B cell (primary cell): ENCODE measurements around the gene LRP2BP. TPM values are rescaled to one million over a fixed set of nuclear protein-coding genes. Genes with fewer than 3 reads are reported as not detected.

ENCODE experiments used
- ATAC-seq: fragments of 200-7000 bp; cut with Tn5 transposase; one replicate; pipeline ENCODE4 v1.10.0; 2021; ENCODE audit warnings: low read depth, mild to moderate bottlenecking, moderate number of reproducible peaks, moderate library complexity
- CTCF ChIA-PET: fragments of 350-600 bp; sonication (Branson Sonifier 250); formaldehyde crosslinking; loops from one replicate; lab custom pipeline; 2021; ENCODE audit warnings: antibody characterized with exemption, inconsistent platforms; lab: Charles Lee
- POLR2A ChIA-PET: fragments of 350-600 bp; sonication (Branson Sonifier 250); formaldehyde crosslinking; loops from one replicate; lab custom pipeline; 2021; ENCODE audit warnings: antibody characterized with exemption; lab: Charles Lee
- DNase-seq: peaks from one replicate; pipeline ENCODE4 v3.0.0; 2013
- H2AFZ ChIP-seq: 2 replicates; pipeline ENCODE4 v1.6.1; 2012; ENCODE audit warnings: mild to moderate bottlenecking, low read depth, low read length; ENCODE audit not compliant: insufficient read depth, poor library complexity, severe bottlenecking
- H3K27ac ChIP-seq, 2 donors: 1 replicate in 1 of 2; 2 replicates in 1 of 2; pipeline ENCODE4 v1.5.1; 2012 to 2013; ENCODE audit warnings: low read length in 2 of 2, mild to moderate bottlenecking in 2 of 2, moderate library complexity in 1 of 2
- H3K27me3 ChIP-seq, 4 experiments: fragments of 200-600 bp in 1 of 4; sonication (generic) in 1 of 4; replicated peaks in 1 of 4; 1 replicate in 2 of 4; 2 replicates in 2 of 4; pipeline versions ENCODE4 v1.6.1 to v1.7.0; 2013 to 2016; ENCODE audit warnings: low read length in 3 of 4, mild to moderate bottlenecking in 2 of 4, mixed read lengths in 1 of 4, moderate library complexity in 1 of 4; ENCODE audit not compliant: insufficient read depth in 4 of 4, control insufficient read depth in 3 of 4; ENCODE audit errors: control extremely low read depth in 1 of 4
- H3K36me3 ChIP-seq, 2 experiments: replicated peaks in 1 of 2; 1 replicate in 1 of 2; 2 replicates in 1 of 2; pipeline versions ENCODE4 v1.6.1 to v1.7.1; 2013; ENCODE audit warnings: low read length in 1 of 2; ENCODE audit not compliant: insufficient read depth in 2 of 2, control insufficient read depth in 1 of 2; ENCODE audit errors: control extremely low read depth in 1 of 2, extremely low read depth in 1 of 2
- H3K4me1 ChIP-seq, 2 donors: fragments of 200-600 bp in 1 of 2; sonication (generic) in 1 of 2; 1 replicate in 1 of 2; 2 replicates in 1 of 2; pipeline versions ENCODE4 v1.5.1 to v1.6.1; 2013 to 2017; ENCODE audit warnings: low read length in 2 of 2; ENCODE audit not compliant: control insufficient read depth in 2 of 2, insufficient read depth in 2 of 2
- H3K4me2 ChIP-seq: replicated peaks from 2 replicates; pipeline ENCODE3; 2012; ENCODE audit warnings: mild to moderate bottlenecking, low read depth, low read length; ENCODE audit not compliant: poor library complexity, severe bottlenecking
- H3K4me3 ChIP-seq, 5 experiments: fragments of 200-600 bp in 1 of 5; sonication (generic) in 1 of 5; 1 replicate in 3 of 5; 2 replicates in 2 of 5; pipeline versions ENCODE4 v1.5.1 to v1.7.0; 2011 to 2016; ENCODE audit warnings: low read length in 4 of 5, mild to moderate bottlenecking in 4 of 5, low read depth in 2 of 5, control low read depth in 1 of 5, moderate library complexity in 1 of 5; ENCODE audit not compliant: insufficient read depth in 1 of 5; ENCODE audit errors: control extremely low read depth in 1 of 5, extremely low read depth in 1 of 5
- H3K79me2 ChIP-seq: fragments of 200-600 bp; sonication (generic); one replicate; pipeline ENCODE4 v1.6.0; 2016; ENCODE audit warnings: low read length; ENCODE audit not compliant: control insufficient read depth, insufficient read depth
- H3K9ac ChIP-seq: fragments of 200-600 bp; sonication (generic); 2 replicates; pipeline ENCODE4 v1.6.1; 2017; ENCODE audit warnings: mild to moderate bottlenecking, low read length, moderate library complexity
- H3K9me3 ChIP-seq, 3 donors: one replicate each; pipeline versions ENCODE4 v1.6.1 to v1.7.1; 2013; ENCODE audit warnings: low read length in 2 of 3; ENCODE audit not compliant: control insufficient read depth in 2 of 3, insufficient read depth in 1 of 3; ENCODE audit errors: control extremely low read depth in 1 of 3
- H4K20me1 ChIP-seq: 2 replicates; pipeline ENCODE4 v1.6.0; 2012; ENCODE audit warnings: mild to moderate bottlenecking, low read length; ENCODE audit not compliant: insufficient read depth, control insufficient read depth, poor library complexity, severe bottlenecking
- H3K27ac Mint-ChIP-seq: one replicate; pipeline ENCODE4 v1.8.0; 2021; ENCODE audit warnings: mixed read lengths
- H3K27me3 Mint-ChIP-seq: one replicate; pipeline ENCODE4 v1.8.0; 2021; ENCODE audit warnings: mixed read lengths
- H3K4me1 Mint-ChIP-seq: one replicate; pipeline ENCODE4 v1.8.0; 2021; ENCODE audit warnings: mixed read lengths
- H3K4me3 Mint-ChIP-seq: one replicate; pipeline ENCODE4 v1.8.0; 2021; ENCODE audit warnings: mixed read lengths
- H3K9me3 Mint-ChIP-seq: one replicate; pipeline ENCODE4 v1.8.0; 2022; ENCODE audit warnings: mixed read lengths; ENCODE audit not compliant: insufficient read depth
- EZH2 ChIP-seq: IDR thresholded peaks from 2 replicates; pipeline ENCODE4 v1.6.1; 2012; ENCODE audit warnings: borderline replicate concordance, low read depth, mild to moderate bottlenecking, moderate library complexity, low read length; ENCODE audit not compliant: insufficient read depth, poor library complexity, severe bottlenecking
- WGBS: methylation state at CpG from one replicate; pipeline ENCODE4 v1.1.5; 2013; ENCODE audit warnings: missing lambda C conversion rate; ENCODE audit not compliant: insufficient coverage; 5-methylcytosine and 5-hydroxymethylcytosine counted together
- intact Hi-C: fragments of 100-400 bp; cut with micrococcal nuclease; formaldehyde crosslinking; loops from one replicate; pipeline ENCODE4 v1.10.0; 2022
- polyA plus RNA-seq: library from polyadenylated mRNA; depleted of rRNA; stranded (reverse); fragments of >200 nt; gene quantifications from 2 replicates; pipeline ENCODE4 v1.2.3, GENCODE V29; 2012
- total RNA-seq, 2 donors: library from RNA; stranded (reverse); fragments of 120-200 nt in 1 of 2; gene quantifications; 1 replicate in 1 of 2; 2 replicates in 1 of 2; pipeline versions ENCODE4 v1.2.3 to v1.2.4, GENCODE V29; 2013 to 2022
- TF ChIP-seq, protein P1 (sequence below): fragments of 200-600 bp; IDR thresholded peaks from one replicate; pipeline ENCODE4 v1.8.0; 2022; ENCODE audit warnings: antibody characterized with exemption, mild to moderate bottlenecking

The LRP2BP gene
- total and polyA plus RNA-seq, 2 donors (not counting 1 experiment from before 2014, with no cell fraction given): 0.15 to 1.6 TPM

DNA sequence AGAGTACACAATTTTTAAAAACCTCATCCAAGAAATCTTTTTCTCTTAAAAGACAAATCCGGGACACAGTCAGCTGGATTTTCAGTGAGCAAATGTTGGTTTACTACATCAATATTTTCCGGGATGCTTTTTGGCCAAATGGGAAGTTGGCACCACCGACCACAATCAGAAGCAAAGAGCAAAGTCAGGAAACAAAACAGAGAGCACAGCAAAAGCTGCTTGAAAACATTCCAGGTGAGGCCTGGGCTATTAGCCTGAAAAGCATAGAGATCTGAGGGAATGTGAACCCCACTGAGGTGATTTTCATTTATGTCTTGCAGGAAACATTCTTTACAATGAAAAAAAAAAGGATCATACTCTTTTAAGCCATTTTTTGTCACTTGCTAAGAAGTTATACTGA, 33.9 kb downstream of the LRP2BP start:
- ChIA-PET CTCF (no interaction called here), POLR2A (no interaction called here)
- no peaks in the 10 kb centered on the region for H3K27me3 Mint-ChIP-seq
- no peak overlapping the region for H3K27ac Mint-ChIP-seq
- no peaks in the 10 kb centered on the region for H4K20me1 ChIP-seq
- no peak for ATAC-seq
- H3K4me2 ChIP-seq: no peak overlapping the region
- no peak overlapping the region for H3K9ac ChIP-seq
- no peaks in the 10 kb centered on the region for H3K9me3 Mint-ChIP-seq
- H3K4me3 ChIP-seq: no peak overlapping the region
- no peaks in the 10 kb centered on the region for H3K9me3 ChIP-seq
- no peak overlapping the region for H3K4me3 Mint-ChIP-seq
- no peaks in the 10 kb centered on the region for H3K27me3 ChIP-seq
- WGBS: 100% methylated on average over 3 of the region's 3 CpGs
- H3K79me2 ChIP-seq: no peaks in the 10 kb centered on the region
- TF ChIP-seq EZH2: no peak
- TF ChIP-seq, protein P1, sequence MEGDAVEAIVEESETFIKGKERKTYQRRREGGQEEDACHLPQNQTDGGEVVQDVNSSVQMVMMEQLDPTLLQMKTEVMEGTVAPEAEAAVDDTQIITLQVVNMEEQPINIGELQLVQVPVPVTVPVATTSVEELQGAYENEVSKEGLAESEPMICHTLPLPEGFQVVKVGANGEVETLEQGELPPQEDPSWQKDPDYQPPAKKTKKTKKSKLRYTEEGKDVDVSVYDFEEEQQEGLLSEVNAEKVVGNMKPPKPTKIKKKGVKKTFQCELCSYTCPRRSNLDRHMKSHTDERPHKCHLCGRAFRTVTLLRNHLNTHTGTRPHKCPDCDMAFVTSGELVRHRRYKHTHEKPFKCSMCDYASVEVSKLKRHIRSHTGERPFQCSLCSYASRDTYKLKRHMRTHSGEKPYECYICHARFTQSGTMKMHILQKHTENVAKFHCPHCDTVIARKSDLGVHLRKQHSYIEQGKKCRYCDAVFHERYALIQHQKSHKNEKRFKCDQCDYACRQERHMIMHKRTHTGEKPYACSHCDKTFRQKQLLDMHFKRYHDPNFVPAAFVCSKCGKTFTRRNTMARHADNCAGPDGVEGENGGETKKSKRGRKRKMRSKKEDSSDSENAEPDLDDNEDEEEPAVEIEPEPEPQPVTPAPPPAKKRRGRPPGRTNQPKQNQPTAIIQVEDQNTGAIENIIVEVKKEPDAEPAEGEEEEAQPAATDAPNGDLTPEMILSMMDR: no peak
- H3K36me3 ChIP-seq: peaks cover 3 to 28% of the 10 kb centered on the region in 2 experiments
- no peak overlapping the region for H2AFZ ChIP-seq
- H3K4me1 ChIP-seq: no peaks in the 10 kb centered on the region
- H3K4me1 Mint-ChIP-seq: peaks cover 8% of the 10 kb centered on the region
- H3K27ac ChIP-seq: no peak overlapping the region
- intact Hi-C loops: no loop called here
- no peak for DNase-seq

DNA sequence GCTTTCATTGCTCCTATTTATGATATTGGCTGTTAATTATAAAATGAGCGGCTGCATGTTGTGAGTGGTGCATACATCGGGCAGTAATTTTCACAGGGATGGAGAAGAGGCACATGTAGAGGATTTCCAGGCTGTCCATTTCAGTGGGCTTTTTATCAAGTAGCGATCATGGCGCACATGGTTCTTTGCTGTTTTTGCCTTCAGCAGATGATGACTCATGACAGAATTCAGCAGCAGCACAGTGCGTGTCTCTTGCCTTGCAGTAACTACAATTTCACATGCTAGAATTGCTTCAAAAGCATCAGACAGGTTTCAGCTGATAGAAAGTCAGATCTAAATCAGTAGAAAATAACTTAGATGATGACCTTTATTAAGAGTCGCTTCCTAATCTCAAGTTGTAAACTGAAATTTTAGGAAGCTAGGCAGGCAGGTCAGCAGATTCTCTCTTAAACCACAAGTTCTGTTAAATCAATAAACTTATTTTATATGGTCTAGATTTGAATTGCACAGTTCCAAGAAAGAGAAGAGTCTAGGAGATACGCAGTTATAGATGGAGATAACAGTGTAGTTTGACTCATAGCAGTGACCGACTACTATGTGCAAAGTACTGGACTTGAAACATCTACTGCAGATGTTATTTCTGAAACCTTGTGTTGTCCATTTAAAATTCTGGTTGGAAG, 35.8 kb downstream of the LRP2BP start:
- Mint-ChIP-seq H3K4me1 (peaks cover 8% of the 10 kb centered on the region), H3K27ac (no peak overlapping the region), H3K9me3 (no peaks in the 10 kb centered on the region), H3K4me3 (no peak overlapping the region), H3K27me3 (no peaks in the 10 kb centered on the region)
- DNase-seq (no peak), ATAC-seq (no peak)
- no peak overlapping the region for H2AFZ ChIP-seq
- H3K27me3 ChIP-seq: no peaks in the 10 kb centered on the region
- ChIA-PET POLR2A (no interaction called here), CTCF (no interaction called here)
- H3K4me3 ChIP-seq: no peak overlapping the region
- H3K79me2 ChIP-seq: no peaks in the 10 kb centered on the region
- H3K4me1 ChIP-seq: no peaks in the 10 kb centered on the region
- peaks cover 3 to 38% of the 10 kb centered on the region in 2 experiments for H3K36me3 ChIP-seq
- no peak overlapping the region for H3K9ac ChIP-seq
- TF ChIP-seq, protein P1: no peak
- no peak for TF ChIP-seq EZH2
- 98% methylated on average over 4 of the region's 8 CpGs for WGBS
- no peaks in the 10 kb centered on the region for H4K20me1 ChIP-seq
- H3K4me2 ChIP-seq: no peak overlapping the region
- intact Hi-C loops: loop anchor here (5.0 kb wide), 1 partner anchor 38 kb away; no protein-coding TSS in a partner anchor
- H3K27ac ChIP-seq: no peak overlapping the region
- no peaks in the 10 kb centered on the region for H3K9me3 ChIP-seq
